NCI-H1105 treated with DMSO at 0.1 percent for 48 hours (cell line): ENCODE results near the gene GSTP1.
A peak's percentile ranks its signal among the peaks of the same experiment; 100 is the strongest.
"Not testable (repeated sequence)": the region's sequence is repeated elsewhere in the genome, so short reads cannot be mapped to it uniquely, and the experiment has no call there.

Source experiments
- DNase-seq: peaks from one replicate; lab custom pipeline; 2025; lab: John Stamatoyannopoulos, UW

The GSTP1 gene

DNA sequence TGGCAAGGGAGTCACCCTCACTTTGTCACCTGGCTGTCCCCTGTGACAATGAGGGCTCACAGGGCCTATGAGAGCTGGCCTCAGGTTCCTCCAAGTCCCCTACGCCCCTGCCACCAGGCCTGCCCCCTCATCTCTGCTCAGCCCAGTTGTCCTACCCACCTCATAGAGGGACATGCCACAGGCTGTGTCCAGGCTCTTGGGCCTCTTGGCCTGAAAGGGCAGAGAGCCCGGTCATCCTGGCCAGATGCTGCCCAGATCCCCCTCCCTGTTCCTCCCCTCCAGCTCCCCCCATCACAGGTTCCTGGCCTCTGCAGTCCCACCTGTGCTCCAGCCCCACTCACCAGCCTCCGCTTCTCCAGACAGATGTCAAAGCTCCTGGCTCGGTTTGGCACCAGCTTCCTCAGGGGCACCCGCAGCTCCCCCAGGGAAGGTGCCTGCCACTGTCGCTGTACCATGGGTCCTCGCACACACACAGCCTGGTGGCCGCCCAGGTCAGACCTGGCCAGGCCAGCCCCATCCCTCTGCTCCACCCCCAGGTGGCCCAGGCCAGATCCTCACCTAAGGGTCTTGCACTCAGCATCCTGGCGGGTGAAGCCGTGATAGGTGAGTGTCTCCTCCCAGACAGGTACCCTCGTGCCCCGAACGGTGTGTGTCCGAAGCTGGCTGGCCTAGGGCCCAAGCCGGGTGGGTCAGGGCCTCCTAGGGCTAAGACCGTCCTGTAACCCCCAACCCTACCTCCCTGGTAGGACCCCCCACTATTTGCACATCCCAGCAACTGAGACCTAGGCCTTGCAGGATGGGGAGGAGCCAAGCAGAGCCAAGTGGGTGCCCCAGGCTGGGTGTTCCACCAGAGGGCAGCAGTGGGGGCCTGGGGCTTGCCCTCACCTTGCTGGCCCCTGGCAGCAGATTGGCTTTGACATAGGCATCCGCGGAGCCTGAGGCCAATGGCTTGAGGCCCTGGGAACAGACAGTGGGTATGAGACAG, 31.4 kb downstream of the GSTP1 start:
- DNase-seq = peak; percentile 1

DNA sequence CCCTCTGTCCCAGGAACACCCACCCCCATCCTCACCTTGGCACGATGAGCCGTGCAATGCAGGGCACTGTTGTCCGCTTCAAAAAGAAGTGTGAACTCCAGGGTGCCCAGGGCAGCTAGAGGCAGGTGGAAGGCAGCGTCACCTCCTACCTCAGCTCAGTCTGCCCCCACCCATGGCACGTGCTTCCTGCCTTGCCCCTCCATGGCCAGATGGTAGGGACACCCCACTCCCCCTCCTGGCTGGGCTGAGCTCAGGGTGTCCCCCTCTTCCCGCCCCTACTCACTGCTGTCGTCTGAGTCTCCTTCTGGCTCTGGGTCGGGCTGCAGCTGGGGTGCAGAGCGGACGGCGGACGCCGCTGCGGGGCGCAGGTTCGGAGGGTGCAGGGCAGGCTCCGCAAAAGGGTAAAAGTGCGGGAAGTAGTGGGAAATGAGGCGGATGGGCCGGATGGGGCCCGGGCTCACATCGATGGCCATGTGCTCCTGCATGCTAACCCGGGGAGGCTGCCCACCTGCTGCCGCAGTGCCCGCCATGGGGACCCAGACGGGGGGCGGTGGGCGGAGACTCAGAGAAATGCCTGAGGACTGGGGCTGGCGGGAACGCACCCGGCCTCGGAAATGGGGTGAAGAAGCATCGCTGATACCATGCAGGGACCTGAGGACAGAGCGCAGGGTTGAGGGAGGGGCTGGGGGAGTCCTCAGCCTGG, 32.3 kb downstream of the GSTP1 start:
- DNase-seq = no peak

DNA sequence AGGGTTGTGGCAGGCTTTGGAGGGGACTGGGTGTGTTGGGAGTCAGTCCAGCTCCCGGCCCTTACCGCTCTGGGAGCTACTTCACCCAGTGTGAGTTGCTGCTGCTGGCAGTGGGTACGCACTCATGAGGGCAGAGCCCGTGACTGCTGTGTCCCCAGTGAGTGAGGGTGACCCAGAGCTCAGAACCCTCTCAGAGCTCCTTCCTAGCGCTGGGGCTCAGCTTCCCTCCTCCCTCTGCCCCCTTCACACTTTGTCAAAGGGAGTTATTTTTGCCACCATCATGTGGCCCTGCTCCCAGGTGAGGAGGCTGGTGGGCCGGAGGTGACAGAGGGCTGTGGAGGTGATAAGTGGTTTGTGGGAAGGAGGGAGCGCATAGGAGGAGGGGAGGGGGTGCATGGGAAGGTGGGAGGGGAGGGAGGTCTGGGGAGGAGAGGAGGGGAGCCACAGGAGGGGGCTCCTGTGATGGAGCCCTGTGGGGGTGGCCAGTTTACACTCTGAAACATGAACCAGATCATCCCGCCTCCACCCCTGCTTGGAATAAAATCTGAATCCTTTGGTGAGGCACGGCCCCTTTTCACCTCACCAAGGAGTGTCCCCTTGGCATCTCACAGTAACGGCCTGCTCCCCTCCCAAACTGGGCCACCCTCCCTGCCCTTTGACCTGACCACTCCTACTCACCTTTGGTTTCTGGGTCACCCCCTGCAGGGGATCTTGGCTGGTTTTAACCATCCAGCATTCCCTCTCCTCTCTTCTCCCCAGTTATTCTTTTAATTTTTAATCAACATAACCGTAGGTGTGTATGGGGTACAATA, 33.0 kb downstream of the GSTP1 start:
- no peak for DNase-seq

DNA sequence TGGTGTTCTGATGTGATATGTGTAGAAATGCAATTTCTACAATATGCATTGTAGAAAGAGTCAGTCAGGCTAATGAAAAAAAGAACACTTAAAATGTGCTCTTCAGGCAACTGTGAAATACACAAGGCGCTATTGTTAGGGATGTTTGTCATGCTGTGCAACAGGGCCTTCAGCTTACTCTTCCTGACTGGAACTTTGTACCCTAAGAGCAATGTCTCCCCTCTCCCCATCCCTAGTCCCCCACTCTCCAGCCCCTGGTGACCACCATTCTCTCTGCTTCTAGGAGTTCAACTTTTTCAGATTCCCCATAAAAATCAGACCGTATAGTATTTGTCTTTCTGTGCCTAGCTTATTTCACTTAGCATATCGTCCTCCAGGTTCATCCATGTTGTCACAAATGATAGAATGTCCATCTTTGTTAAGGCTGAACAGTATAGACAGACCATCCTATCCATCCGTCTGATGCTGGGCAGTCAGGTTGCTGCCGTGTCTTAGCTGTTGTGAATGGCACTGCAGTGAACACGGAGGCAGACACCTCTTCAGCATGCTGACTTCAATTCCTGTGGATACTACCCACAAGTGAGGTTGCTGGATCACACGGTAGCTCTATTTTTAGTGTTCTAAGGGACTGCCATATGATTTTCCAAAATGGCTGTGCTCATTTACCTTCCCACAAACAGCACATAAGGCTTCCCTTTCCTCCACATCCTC, 33.8 kb downstream of the GSTP1 start:
- DNase-seq = no peak

DNA sequence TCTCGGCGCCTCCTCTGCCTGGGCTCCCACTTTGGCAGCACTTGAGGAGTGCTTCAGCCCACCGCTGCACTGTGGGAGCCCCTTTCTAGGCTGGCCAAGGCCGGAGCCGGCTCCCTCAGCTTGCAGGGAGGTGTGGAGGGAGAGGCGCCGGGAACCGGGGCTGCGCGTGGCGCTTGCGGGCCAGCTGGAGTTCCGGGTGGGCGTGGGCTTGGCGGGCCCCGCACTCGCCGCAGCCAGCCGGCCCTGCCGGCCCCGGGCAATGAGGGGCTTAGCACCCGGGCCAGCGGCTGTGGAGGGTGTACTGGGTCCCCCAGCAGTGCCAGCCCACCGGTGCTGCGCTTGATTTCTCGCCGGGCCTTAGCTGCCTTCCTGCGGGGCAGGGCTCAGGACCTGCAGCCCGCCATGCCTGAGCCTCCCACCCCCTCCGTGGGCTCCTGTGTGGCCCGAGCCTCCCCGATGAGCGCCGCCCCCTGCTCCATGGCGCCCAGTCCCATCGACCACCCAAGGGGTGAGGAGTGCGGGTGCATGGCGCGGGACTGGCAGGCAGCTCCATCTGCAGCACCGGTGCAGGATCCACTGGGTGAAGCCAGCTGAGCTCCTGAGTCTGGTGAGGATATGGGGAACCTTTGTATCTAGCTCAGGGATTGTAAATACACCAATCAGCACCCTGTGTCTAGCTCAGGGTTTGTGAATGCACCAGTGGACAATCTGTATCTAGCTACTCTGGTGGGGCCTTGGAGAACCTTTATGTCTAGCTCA, 35.5 kb downstream of the GSTP1 start:
- DNase-seq = not testable (repeated sequence)

DNA sequence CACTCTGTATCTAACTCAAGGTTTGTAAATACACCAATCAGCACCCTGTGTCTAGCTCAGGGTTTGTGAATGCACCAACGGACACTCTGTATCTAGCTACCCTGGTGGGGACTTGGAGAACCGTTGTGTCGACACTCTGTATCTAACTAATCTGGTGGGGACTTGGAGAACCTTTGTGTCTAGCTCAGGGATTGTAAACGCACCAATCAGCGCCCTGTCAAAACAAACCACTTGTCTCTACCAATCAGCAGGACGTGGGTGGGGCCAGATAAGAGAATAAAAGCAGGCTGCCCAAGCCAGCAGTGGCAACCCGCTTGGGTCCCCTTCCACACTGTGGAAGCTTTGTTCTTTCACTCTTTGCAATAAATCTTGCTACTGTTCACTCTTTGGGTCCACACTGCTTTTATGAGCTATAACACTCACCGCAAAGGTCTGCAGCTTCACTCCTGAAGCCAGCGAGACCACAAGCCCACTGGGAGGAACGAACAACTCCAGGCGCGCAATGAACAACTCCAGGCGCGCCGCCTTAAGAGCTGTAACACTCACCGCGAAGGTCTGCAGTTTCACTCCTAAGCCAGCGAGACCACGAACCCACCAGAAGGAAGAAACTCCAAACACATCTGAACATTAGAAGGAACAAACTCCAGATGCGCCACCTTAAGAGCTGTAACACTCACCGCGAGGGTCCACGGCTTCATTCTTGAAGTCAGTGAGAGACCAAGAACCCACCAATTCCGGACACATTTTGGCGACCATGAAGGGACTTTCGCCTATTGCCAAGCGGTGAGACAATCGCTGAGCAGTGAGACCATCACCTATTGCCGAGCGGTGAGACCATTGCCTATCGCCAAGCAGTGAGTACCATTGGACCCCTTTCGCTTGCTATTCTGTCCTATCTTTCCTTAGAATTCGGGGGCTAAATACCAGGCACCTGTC, 36.3 kb downstream of the GSTP1 start:
- DNase-seq = not testable (repeated sequence)

DNA sequence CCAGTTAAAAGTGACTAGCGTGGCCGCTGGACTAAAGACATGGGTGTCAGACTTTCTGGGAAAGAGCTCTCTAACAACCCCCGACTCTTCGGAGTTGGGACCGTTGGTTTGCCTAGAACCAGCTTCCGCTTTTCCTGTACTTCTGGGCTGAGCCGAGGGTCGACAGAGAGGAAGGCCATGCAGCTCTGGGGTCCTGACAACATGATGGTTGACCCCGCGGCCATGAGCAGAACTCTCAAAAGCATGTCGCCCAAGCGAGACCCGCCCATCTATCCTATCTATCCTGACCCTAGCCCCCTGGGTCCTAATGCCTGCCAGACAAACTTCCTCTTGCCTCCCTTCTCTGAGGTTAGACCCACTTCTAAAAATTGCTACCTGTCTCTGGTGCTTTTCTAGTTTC, 37.0 kb downstream of the GSTP1 start:
- not testable (repeated sequence) for DNase-seq

DNA sequence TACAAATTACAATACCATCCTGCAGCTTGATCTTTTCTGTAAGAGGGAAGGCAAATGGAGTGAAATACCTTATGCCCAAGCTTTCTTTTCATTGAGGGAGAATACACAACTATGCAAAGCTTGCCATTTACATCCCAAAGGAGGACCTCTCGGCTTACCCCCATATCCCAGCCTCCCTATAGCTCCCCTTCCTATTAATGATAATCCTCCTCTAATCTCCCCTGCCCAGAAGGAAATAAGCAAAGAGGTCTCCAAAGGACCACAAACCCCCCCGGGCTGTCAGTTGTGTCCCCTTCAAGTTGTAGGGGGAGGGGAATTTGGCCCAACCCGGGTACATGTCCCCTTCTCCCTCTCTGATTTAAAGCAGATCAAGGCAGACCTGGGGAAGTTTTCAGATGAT, 38.3 kb downstream of the GSTP1 start:
- DNase-seq = not testable (repeated sequence)

DNA sequence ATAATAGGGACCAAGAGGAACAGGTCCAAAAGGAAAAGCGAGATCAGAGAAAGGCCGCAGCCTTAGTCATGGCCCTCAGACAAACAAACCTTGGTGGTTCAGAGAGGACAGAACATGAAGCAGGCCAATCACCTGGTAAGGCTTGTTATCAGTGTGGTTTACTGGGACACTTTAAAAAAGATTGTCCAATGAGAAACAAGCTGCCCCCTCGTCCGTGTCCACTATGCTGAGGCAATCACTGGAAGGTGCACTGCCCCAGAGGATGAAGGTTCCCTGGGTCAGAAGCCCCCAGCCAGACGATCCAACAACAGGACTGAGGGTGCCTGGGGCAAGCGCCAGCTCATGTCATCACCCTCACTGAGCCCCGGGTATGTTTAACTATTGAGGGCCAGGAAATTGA, 39.3 kb downstream of the GSTP1 start:
- not testable (repeated sequence) for DNase-seq

DNA sequence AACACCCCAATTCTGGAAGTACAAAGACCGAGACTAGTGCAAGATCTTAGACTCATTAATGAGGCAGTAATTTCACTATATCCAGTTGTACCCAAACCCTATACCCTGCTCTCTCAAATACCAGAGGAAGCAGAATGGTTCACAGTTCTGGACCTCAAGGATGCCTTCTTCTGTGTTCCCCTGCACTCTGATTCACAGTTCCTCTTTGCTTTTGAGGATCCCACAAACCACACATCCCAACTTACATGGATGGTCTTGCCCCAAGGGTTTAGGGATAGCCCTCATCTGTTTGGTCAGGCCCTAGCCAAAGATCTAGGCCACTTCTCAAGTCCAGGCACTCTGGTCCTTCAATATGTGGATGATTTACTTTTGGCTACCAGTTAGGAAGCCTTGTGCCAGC, 40.2 kb downstream of the GSTP1 start:
- not testable (repeated sequence) for DNase-seq

DNA sequence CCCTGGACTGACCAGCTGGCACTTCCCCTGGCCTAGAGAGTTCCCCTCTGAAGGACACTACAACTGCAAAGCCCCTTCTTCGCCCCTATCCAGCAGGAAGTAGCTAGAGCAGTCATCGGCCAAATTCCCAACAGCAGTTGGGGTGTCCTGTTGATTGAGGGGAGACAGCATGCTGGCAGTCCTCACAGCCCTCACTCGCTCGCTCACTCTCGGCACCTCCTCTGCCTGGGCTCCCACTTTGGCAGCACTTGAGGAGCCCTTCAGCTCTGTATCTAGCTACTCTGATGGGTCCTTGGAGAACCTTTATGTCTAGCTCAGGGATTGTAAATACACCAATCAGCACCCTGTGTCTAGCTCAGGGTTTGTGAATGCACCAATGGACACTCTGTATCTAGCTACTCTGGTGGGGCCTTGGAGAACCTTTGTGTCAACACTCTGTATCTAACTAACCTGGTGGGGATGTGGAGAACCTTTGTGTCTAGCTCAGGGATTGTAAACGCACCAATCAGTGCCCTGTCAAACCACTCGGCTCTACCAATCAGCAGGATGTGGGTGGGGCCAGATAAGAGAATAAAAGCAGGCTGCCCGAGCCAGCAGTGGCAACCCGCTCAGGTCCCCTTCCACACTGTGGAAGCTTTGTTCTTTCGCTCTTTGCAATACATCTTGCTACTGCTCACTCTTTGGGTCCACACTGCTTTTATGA, 42.7 kb downstream of the GSTP1 start:
- DNase-seq = not testable (repeated sequence)

DNA sequence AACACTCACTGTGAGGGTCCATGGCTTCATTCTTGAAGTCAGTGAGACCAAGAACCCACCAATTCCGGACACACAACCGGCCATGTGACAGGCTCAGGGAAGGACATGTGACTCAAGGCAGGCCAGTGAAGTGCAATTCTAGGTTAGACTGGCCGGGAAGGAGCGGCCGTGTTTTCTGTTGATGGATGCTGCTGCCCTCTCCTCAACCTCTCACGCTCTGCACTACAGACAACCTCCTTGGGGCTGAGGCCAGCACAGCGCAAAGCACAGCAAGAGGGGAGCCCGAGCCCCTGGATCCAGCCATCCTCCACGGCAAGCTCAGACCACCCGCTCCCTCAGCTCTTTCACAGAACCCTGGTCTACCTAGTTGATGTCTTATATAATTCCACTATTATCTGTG, 43.4 kb downstream of the GSTP1 start:
- DNase-seq = no peak

DNA sequence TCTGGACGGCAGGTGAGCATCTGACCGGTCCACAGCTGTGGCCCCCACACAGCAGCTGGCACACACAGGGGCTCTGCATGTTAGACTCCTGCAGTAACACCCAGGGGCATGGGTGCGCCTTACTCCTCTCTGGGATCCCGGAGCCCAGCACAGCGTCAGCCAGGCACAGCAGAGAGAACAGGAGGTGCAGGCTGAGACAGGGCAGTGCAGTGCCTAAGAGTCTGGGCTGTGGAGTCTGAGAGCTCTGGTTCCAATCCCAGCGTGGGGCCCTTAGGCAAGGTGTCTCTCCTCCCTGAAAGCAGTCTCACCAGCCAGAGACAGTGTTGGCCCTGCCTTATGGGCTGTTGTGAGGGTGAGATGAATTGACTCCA, 43.8 kb downstream of the GSTP1 start:
- no peak for DNase-seq

DNA sequence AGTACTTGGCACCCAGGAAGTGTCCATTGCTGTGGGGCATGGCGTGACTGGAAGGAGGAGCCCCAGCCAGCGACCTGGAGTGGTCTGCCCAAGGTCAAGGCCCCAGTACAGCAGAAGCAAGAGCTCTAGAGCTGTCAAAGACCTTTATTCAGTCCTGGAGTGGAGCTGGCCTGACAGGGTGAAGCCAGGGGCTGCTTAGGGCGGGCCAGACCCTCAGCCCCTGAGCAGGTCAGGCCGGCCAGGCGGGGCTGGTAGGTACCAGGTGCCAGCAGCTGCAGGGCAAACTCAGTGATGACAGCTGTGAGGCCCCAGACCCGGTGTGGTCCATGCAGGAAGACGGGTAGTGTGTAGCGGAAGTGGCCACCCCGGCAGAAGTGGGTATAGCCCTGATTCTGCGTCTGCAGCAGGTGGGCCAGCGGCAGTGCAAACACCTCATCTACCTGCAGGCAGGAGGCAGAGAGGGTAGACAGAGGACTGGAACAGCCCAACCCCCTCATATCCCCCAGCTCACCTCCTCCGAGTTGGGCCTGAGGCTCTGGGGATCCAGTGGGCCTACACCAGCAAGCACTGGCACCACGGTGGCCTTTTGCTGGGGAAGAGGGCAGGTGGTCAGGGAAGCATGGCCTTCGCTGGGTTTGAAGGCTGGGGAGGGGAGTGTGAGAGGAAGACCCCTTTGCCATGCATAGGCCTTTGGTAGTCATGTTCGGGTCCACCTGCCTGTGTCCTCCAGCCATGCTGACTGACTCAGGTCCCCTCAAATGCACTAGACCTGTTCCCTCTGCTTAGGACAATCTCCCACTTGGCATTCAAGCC, 44.4 kb downstream of the GSTP1 start:
- no peak for DNase-seq

DNA sequence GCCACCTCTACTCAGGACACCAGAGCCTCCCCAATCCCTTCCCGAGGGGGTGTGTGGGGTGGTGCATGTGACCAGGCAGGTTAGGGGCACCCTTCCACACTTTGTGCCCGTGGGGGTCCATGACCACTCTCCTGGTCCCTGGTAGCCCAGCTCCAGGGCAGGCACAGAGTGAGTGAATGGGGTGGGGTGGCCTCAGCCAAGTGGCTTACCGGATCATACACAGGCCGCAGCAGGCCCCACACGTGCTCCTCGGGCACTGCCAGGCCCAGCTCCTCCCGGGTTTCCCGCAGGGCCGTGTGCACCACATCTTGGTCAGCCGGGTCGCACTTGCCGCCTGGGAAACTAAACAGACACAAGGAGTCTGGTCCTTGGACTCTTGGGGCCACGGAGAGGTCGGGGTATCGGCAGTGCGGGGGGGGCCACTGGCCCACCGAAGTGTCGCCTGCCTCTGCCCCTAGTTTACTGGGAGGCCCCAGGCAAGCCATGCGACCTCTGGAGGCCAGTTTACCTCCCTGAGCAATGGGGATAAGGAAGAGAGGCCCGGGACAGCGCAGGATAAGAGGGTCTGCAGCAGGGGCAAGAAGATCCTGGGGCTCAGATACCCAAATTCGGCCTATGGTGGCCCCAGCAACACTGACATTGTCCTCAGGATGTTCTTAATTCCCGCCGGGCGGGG, 45.2 kb downstream of the GSTP1 start:
- no peak for DNase-seq

DNA sequence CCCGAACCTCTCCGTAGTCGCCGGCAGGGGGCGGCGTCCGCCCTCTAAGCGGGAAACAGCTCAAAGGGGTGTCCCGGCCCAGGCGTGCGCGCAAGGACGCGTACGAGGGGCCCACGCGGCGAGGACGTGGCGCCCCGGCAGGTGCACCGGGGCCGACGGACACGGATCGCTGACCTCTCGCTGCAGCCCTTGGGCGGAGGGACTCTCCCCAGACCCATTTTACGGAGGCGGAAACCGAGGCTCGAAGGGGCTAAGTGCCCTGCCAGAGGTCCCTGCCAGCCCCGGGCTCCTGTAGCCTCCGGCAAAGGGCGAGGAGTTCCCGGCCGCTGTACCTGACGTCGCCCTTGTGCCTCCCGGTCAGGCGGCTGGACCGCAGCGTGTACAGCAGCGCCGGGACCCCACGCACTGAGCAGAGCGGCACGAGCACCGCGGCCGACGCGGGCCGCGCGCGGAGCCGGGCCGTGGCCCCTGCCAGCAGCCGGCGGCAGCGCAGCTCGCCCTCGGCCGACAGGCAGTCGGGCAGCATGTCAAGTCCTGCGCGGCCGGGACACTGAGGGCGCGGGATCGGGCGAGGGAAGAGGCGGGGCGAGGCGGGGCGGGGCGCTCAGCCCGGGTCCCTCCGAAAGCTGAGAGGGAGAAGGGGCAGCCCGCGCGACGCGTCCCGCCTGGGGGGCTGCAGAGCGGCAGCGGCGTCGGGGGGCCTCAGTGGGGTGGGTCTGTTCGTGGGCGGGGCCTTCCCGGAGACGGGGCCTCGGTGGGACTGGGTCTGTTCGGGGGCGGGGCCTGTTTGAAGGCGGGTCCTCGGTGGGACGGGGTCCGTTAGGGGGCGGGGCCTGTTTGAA, 46.0 kb downstream of the GSTP1 start, which contains the start of gene NUDT8:
NUDT8 (minus strand) TSS at position 552 of the 842 bp plus-strand sequence; CDS start at position 526, 26 bp downstream.
- DNase-seq = peak; percentile 35
